ENCODE results near the gene MEF2C. TPM values are rescaled to one million over a fixed set of nuclear protein-coding genes. Genes with fewer than 3 reads are reported as not detected.

MEF2C gene
- total RNA-seq, 1 donor from 2014 or later, result under 0.01 TPM

DNA sequence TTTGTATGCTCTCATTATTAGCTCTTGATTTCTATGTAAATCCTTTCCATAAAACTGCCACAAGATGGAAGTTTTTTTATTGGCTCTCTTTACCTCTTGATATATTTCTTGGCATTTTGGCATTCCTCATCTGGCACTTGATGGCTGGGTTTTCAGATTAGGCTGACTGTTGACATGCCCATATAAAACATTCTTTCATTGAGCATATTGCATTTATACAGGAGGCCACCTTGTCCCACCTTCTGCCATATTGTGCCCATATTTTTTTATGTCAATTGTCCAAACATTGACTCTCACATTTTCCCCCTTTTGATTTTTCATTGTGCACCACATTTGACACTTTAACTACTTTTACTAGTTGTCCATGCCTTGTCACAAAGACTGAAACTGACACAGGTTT lies 182.9 kb downstream of the MEF2C start:
- FAIRE-seq, result no peak
- Histone ChIP-seq H3K27me3 (ENCODE audit: control insufficient read depth, insufficient read depth, low read length) (peaks cover 11% of the 10 kb centered on the region), H3K36me3 (ENCODE audit: control insufficient read depth, insufficient read depth, low read length) (no peaks in the 10 kb centered on the region), H3K4me3 (ENCODE audit: low read depth, low read length) (no peak overlapping the region)
- no peak for DNase-seq (ENCODE audit: low read depth)
- TF ChIP-seq, protein P1, sequence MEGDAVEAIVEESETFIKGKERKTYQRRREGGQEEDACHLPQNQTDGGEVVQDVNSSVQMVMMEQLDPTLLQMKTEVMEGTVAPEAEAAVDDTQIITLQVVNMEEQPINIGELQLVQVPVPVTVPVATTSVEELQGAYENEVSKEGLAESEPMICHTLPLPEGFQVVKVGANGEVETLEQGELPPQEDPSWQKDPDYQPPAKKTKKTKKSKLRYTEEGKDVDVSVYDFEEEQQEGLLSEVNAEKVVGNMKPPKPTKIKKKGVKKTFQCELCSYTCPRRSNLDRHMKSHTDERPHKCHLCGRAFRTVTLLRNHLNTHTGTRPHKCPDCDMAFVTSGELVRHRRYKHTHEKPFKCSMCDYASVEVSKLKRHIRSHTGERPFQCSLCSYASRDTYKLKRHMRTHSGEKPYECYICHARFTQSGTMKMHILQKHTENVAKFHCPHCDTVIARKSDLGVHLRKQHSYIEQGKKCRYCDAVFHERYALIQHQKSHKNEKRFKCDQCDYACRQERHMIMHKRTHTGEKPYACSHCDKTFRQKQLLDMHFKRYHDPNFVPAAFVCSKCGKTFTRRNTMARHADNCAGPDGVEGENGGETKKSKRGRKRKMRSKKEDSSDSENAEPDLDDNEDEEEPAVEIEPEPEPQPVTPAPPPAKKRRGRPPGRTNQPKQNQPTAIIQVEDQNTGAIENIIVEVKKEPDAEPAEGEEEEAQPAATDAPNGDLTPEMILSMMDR (IDR thresholded peaks at IDR 0.05; ENCODE audit: insufficient read depth, low read length, severe bottlenecking), result no peak

DNA sequence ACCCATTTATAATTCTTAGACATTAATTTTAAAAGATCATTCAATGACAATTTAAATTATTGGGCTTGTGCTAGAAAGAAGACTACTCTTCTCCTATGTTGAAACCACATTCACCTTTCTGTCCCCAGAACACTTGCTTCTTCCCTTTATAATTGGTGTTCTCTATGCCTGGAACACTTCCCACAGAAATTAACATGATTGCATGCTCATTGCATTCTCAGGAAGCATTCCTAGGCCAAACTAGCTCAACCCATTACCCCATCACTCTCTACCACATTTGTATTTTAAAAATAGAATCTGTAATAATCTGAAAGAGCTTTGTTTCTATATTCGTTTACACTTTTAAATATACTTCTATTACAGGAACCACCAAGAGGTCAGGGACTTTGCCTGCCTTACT lies 184.7 kb downstream of the MEF2C start:
- TF ChIP-seq, protein P1 (IDR thresholded peaks at IDR 0.05; ENCODE audit: insufficient read depth, low read length, severe bottlenecking), result no peak
- peaks cover 13% of the 10 kb centered on the region for H3K27me3 ChIP-seq (ENCODE audit: control insufficient read depth, insufficient read depth, low read length)
- DNase-seq (ENCODE audit: low read depth) (no peak), FAIRE-seq (no peak)
- no peaks in the 10 kb centered on the region for H3K36me3 ChIP-seq (ENCODE audit: control insufficient read depth, insufficient read depth, low read length)
- H3K4me3 ChIP-seq (ENCODE audit: low read depth, low read length), result no peak overlapping the region

DNA sequence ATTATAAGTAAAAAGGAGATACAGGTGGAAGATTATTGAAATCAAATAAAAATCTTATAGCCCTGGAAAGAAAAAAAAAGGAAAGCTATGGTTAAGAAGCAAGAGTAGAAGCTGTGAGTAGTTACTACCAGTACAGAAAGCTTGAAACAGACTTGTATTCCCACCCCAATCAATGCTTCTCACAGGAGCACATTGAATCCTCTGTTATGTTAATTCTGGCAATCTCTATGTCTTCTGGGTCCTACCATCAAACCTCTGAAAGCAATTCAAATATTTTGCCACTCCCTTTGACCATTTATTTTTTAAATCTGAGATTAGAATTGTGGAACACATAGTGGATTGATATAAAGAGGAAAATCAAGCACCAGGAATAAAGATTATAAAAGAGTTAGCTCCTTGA lies 186.5 kb downstream of the MEF2C start:
- DNase-seq (ENCODE audit: low read depth), result no peak
- peaks cover 28% of the 10 kb centered on the region for H3K27me3 ChIP-seq (ENCODE audit: control insufficient read depth, insufficient read depth, low read length)
- FAIRE-seq, result no peak

DNA sequence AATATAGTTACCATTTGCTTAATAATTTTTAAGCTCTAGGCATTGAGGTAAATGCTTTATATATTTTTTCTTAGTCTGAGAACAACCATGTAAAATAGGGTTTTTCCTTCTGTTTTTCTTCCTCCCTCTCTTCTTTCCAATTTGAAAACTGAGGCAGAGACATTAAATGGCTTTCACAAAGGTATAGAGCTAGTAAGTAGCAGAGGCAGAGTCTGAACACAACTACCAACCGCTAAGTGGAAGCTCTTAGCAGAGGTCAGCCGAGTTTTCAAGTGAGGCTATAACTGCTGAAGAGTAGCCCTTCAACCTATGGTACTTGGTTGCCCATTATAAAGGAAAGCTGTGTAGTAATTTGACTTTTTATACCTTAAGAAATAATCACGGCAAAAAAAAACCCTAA lies 187.1 kb downstream of the MEF2C start:
- TF ChIP-seq, protein P1 (IDR thresholded peaks at IDR 0.05; ENCODE audit: insufficient read depth, low read length, severe bottlenecking), result no peak
- no peak overlapping the region for H3K4me3 ChIP-seq (ENCODE audit: low read depth, low read length)
- FAIRE-seq (no peak), DNase-seq (ENCODE audit: low read depth) (no peak)
- no peaks in the 10 kb centered on the region for H3K36me3 ChIP-seq (ENCODE audit: control insufficient read depth, insufficient read depth, low read length)
- peaks cover 32% of the 10 kb centered on the region for H3K27me3 ChIP-seq (ENCODE audit: control insufficient read depth, insufficient read depth, low read length)

More for the DNA sequence above, 186.5 kb downstream of the MEF2C start:
- no peaks in the 10 kb centered on the region for H3K36me3 ChIP-seq (ENCODE audit: control insufficient read depth, insufficient read depth, low read length)
- TF ChIP-seq, protein P1 (IDR thresholded peaks at IDR 0.05; ENCODE audit: insufficient read depth, low read length, severe bottlenecking), result no peak
- H3K4me3 ChIP-seq (ENCODE audit: low read depth, low read length), result no peak overlapping the region

DNA sequence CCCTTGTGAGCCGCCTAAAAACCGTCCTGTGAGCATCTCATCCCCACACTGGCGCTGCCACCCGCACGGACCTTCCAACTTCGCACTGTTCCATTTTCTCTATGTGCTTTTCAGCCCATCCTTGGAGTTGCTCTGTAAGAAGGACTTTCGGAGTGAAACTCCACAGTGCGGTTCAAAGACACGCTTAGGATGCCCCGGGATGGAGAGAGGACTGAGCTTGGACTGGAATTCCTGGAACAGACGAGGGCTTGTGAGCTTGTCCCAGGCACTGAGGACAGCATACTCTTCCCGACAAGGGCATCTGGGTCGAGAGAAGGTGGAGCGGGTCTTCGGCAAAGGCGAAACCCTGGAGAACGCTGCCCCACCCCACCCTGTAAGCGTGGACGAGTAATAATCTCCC lies 187.8 kb downstream of the MEF2C start:
- Histone ChIP-seq H3K36me3 (ENCODE audit: control insufficient read depth, insufficient read depth, low read length) (no peaks in the 10 kb centered on the region), H3K4me3 (ENCODE audit: low read depth, low read length) (no peak overlapping the region), H3K27me3 (ENCODE audit: control insufficient read depth, insufficient read depth, low read length) (peaks cover 38% of the 10 kb centered on the region)
- FAIRE-seq, result no peak
- DNase-seq (ENCODE audit: low read depth), result no peak
- TF ChIP-seq, protein P1 (IDR thresholded peaks at IDR 0.05; ENCODE audit: insufficient read depth, low read length, severe bottlenecking), result no peak

DNA sequence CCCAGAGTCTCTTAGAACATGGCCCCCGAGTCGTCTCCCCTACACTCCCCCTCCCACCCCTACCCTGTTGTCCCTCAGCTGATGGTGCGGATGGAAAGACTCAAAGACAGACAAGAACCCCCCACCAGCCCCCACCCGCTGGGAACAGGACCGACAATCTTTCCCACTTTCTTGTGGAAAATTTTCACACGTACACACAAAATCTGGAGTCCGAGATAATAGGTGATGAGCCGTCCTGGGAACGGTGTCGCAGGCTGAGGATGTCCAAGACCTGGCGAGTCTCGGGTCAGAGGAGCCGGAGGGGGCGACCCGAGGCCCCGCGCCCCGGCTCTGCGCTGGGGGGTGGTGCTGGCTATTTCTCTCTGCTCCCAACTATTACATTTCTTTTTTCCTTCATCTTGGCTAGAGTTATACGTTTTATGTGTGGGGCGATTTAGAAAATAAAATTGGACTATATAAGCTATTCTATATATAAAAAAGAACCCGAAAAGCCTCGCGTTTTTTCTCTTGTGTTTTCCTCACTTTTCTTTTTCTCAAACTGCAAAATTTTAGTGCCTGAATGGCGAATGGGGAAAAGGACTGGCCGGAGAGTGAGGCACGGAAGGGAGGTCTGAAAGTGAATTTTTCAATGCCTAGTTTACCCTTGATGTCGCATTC lies 188.8 kb downstream of the MEF2C start:
- no peak for FAIRE-seq

More for the DNA sequence above, 188.8 kb downstream of the MEF2C start:
- Histone ChIP-seq H3K36me3 (ENCODE audit: control insufficient read depth, insufficient read depth, low read length) (no peaks in the 10 kb centered on the region), H3K27me3 (ENCODE audit: control insufficient read depth, insufficient read depth, low read length) (peaks cover 49% of the 10 kb centered on the region), H3K4me3 (ENCODE audit: low read depth, low read length) (no peak overlapping the region)
- DNase-seq (ENCODE audit: low read depth), result no peak
- TF ChIP-seq, protein P1 (IDR thresholded peaks at IDR 0.05; ENCODE audit: insufficient read depth, low read length, severe bottlenecking), result no peak
